Activated naive CD8-positive, alpha-beta T cell (primary cell): ENCODE results near the gene ITIH4.
"Not testable (repeated sequence)": the region's sequence is repeated elsewhere in the genome, so short reads cannot be mapped to it uniquely, and the experiment has no call there.

Experiments used
- H3K27ac Mint-ChIP-seq: one replicate; pipeline ENCODE4 v1.8.0; 2021; ENCODE audit warnings: mixed read lengths
- H3K27me3 Mint-ChIP-seq: one replicate; pipeline ENCODE4 v1.8.0; 2021; ENCODE audit warnings: mixed read lengths
- H3K36me3 Mint-ChIP-seq: one replicate; pipeline ENCODE4 v1.8.0; 2021; ENCODE audit warnings: mixed read lengths
- H3K4me1 Mint-ChIP-seq: one replicate; pipeline ENCODE4 v1.8.0; 2021; ENCODE audit warnings: low read depth, mixed read lengths
- H3K4me3 Mint-ChIP-seq: one replicate; pipeline ENCODE4 v1.8.0; 2021; ENCODE audit warnings: mild to moderate bottlenecking, mixed read lengths
- H3K9me3 Mint-ChIP-seq: one replicate; pipeline ENCODE4 v1.8.0; 2021; ENCODE audit warnings: low read depth, mixed read lengths

Gene ITIH4

DNA sequence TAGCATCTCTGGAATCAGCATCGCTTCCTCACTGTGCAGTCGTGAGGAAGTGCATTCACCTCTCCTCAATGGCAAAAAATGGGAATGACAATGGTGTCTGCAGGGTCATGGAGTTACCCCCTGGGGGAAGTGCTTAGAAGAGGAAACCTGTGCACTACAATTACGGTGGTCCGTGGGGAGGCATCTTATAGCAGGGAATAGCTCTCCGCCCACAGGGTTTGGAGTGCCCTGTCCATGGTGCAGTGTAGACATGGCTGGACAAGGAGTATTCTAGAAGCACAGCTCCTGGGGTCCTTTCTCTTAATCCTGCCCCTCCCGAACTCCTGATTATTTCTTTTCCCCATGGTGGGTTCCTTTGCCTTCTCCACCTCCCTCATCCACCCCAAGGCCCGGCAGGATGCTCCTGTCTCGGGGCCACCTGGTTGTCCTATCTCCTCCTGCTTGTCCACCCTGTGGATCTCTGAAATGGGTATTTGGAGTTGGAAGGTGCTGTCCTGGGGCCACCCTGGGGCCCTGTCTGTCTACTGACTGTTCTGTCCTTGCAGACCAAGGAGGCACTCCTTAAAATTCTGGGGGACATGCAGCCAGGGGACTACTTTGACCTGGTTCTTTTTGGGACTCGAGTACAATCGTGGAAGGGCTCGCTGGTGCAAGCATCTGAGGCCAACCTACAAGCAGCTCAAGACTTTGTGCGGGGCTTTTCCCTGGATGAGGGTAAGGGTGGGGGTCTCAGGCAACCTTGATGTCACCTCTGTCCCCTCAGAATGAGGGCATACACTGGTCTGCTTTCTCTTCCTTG is 47.9 kb downstream of the ITIH4 start:
- Mint-ChIP-seq H3K9me3 (no peaks in the 10 kb centered on the region), H3K4me1 (no peaks in the 10 kb centered on the region), H3K4me3 (no peak overlapping the region), H3K27ac (no peak overlapping the region), H3K27me3 (no peaks in the 10 kb centered on the region), H3K36me3 (no peaks in the 10 kb centered on the region)

DNA sequence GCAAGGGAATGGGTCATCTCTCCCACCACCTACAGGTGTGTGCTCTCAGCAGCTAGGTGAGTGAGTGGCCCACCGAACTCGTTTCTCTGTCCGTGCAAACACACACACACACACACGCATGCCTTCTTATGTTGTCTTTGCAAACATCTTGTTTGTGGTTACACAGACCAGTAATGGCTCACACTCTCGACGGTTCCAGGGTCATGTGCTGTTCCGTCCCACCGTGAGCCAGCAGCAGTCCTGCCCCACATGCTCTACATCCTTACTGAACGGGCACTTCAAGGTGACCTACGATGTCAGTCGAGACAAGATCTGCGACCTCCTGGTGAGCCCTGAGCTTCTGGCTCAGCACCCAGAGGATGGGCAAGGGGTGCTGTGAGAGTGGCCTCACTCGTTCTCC is 48.7 kb downstream of the ITIH4 start:
- no peak overlapping the region for H3K27ac Mint-ChIP-seq
- H3K9me3 Mint-ChIP-seq, result no peaks in the 10 kb centered on the region

DNA sequence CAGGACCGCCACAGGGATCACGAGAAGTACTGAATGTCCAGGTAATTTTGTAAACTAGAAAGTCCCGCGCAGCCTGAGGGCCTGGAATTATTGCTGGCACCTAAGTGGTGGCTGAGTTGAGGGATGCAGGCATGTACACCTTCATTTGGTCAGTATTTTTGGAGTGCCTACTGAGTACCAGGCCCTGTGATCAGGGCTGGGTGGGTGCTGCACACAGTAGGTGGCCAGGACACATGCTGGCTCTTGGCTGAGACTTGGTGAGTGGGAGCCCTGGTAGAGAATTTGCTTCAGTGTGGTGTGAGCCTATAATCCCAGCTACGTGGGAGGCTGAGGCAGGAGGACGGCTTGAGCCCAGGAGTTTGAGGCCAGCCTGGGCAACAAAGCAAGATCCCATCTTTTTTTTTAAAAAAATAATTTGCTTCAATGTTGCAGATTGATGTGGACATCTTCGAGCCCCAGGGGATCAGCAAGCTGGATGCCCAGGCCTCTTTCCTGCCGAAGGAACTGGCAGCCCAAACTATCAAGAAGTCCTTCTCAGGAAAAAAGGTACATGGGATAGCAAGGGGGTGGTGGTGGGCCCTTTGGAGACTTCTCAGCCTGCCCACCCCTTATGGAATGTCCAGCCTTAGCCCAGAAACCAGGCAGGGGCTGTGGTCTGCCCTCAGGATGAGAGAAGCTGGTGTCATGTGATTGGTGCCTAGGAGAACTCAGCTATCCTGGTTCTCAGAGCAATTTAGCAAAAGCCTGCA is 50.5 kb downstream of the ITIH4 start:
- Mint-ChIP-seq H3K9me3 (no peaks in the 10 kb centered on the region), H3K4me3 (no peak overlapping the region), H3K4me1 (no peaks in the 10 kb centered on the region), H3K36me3 (no peaks in the 10 kb centered on the region), H3K27ac (no peak overlapping the region), H3K27me3 (no peaks in the 10 kb centered on the region)

More for the DNA sequence above, 48.7 kb downstream of the ITIH4 start:
- H3K4me3 Mint-ChIP-seq, result no peak overlapping the region
- H3K27me3 Mint-ChIP-seq, result no peaks in the 10 kb centered on the region
- no peaks in the 10 kb centered on the region for H3K4me1 Mint-ChIP-seq
- H3K36me3 Mint-ChIP-seq, result no peaks in the 10 kb centered on the region

DNA sequence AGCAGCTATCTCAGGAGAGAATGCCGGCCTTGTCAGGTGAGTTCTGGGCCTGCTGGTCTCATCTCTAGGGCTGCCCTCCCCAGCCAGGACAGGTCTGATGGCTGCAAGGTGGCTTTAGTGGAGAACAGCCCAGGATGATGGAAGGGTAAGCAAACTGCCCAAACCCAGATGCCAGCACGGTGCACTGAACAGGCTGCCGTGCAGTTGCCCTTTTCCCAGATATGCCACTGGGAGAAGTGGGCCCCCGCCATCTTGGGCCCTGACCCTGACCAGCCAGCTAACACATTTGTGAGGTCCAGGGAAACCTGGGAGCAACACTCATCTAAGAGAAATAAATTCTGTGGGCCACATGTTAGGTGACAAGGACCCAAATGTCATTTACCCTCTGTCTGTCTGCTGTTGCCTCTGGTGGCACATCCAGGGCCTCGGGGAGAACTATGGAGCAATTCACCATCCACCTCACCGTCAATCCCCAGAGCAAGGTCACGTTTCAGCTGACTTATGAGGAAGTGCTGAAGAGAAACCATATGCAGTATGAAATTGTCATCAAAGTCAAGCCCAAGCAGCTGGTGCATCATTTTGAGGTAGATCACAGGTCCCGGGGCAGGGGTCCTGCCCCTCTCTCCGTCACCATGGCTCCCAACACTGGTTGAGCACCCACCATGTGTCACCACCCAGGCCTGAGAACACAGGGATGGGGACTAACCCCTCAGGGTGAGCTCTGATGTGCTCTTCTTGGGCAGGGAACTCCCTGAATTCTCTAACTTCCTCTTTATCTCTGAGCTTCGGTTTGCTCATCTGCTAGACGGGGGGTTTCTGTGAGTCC is 51.2 kb downstream of the ITIH4 start:
- Mint-ChIP-seq H3K36me3 (no peaks in the 10 kb centered on the region), H3K9me3 (no peaks in the 10 kb centered on the region), H3K27ac (no peak overlapping the region), H3K27me3 (no peaks in the 10 kb centered on the region), H3K4me3 (no peak overlapping the region), H3K4me1 (no peaks in the 10 kb centered on the region)

DNA sequence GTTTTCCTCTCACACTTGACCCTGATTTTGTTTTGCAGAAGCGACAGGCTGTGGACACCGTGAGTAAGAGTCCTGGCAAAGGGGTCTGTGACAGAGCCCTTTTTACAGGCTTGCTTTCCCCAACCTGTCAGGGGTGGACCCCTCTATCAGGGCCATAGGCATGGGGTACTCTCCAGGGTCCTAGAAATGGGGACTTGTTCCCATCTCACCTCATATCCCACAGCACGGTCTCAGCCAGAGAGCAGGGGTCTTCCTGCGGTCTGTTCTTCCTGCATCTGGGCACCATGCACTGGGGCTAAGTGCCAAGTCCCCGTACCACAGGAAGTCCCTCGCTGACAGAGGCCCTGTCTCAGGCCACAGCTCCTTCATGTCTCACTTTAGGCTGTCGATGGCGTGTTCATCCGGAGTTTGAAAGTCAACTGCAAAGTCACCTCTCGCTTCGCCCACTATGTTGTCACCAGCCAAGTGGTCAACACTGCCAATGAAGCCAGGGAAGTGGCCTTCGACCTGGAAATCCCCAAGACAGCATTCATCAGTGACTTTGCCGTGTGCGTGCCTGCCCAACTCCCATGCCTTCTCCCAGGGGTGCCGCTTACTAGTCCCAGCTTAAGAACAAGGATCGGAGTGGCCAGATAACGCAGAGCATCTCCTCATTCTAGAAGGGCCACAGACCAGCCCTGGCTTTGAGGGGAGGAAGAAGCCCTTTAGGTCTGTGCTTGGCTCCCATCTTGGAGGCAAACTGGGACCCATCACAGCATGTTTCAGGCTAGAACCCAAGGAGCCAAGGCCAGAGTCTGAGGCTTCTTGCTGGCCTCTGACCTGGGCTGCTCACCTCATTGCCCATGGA is 52.3 kb downstream of the ITIH4 start:
- H3K4me3 Mint-ChIP-seq, result no peak overlapping the region
- H3K4me1 Mint-ChIP-seq, result no peaks in the 10 kb centered on the region
- H3K27me3 Mint-ChIP-seq, result no peaks in the 10 kb centered on the region
- no peak overlapping the region for H3K27ac Mint-ChIP-seq
- no peaks in the 10 kb centered on the region for H3K36me3 Mint-ChIP-seq
- no peaks in the 10 kb centered on the region for H3K9me3 Mint-ChIP-seq

DNA sequence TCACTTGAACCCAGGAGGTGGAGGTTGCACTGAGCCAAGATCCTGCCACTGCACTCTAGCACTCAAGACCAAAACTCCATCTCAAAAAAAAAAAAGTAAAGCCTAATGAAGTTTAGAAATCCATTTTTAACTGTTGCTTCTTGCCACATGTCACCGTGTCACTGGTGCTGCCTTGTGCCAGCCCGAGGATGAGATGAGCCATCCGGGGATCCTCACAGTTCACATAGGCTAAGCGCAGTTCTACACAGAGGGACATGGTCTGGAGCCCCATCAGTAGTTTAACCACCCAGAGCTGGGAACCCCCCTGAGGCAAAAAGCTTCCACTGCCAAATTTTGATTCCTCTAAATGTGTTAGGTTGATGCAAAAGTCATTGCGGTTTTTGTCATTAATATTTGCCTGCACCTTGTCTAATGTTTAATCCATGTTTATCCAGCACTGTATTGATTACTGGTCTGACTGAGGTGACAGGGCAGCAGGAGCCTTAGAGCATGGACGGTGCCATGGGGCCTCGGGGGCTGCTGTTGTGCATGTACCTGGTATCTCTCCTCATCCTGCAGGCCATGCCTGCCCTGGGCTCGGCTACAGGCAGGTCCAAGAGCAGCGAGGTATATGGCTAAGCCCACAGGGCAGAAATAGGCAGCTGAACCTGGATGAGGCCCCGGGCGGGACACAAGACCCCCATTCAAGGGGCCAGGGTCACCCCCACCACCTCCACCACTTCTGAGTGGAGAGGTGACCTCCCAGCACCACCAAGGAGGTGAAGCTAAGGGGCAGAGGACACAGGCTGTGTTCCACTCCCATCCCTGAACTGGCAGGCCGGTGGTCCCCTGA is 53.1 kb downstream of the ITIH4 start, which contains the start of gene ITIH1:
ITIH1 (plus strand) TSS at position 473 of the 832 bp plus-strand sequence; CDS start at position 490, 17 bp downstream.
- no peaks in the 10 kb centered on the region for H3K36me3 Mint-ChIP-seq
- no peak within 1 kb of the TSS for H3K27ac Mint-ChIP-seq
- H3K9me3 Mint-ChIP-seq, result no peaks in the 10 kb centered on the region
- no peaks in the 10 kb centered on the region for H3K4me1 Mint-ChIP-seq
- H3K27me3 Mint-ChIP-seq, result no peaks in the 10 kb centered on the region
- H3K4me3 Mint-ChIP-seq, result no peak within 1 kb of the TSS

DNA sequence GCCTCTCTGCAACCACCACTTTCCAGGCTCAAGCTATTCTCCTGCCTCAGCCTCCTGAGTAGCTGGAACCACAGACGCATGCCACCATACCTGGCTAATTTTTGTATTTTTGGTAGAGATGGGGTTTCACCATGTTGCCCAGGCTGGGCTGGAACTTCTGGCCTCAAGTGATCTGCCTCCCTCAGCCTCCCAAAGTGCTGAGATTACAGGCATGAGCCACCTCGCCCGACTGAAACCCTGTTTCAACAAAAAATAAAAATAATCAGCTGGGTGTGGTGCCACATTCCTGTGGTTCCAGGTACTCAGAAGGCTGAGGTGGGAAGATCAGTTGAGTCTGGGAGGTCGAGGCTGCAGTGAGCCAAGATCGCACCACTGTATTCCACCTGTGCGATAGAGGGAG is 54.0 kb downstream of the ITIH4 start:
- not testable (repeated sequence) for H3K36me3 Mint-ChIP-seq, H3K9me3 Mint-ChIP-seq, H3K27me3 Mint-ChIP-seq, H3K4me3 Mint-ChIP-seq, H3K27ac Mint-ChIP-seq, H3K4me1 Mint-ChIP-seq

DNA sequence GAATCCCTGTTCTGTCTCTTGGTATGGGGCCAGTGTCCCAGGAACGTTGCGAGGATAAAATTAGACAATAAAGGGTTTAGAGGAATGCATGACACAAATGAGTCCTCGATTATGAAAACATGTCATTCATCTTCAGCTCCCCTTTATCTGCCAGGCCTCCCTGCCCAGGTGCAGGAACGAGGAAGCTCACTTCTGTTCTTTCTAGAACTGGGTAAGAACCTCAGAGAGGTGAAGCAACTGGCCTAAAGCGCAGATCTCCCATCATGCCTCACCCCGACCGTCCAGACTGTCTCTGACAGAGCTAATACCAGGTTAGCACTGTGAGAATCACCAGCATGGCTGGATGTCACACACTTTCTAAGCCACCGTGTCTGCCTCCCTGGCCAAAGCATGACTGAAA is 54.6 kb downstream of the ITIH4 start:
- Mint-ChIP-seq H3K4me3 (no peak overlapping the region), H3K9me3 (no peaks in the 10 kb centered on the region), H3K27ac (no peak overlapping the region), H3K4me1 (peaks cover 7% of the 10 kb centered on the region), H3K27me3 (no peaks in the 10 kb centered on the region), H3K36me3 (no peaks in the 10 kb centered on the region)

DNA sequence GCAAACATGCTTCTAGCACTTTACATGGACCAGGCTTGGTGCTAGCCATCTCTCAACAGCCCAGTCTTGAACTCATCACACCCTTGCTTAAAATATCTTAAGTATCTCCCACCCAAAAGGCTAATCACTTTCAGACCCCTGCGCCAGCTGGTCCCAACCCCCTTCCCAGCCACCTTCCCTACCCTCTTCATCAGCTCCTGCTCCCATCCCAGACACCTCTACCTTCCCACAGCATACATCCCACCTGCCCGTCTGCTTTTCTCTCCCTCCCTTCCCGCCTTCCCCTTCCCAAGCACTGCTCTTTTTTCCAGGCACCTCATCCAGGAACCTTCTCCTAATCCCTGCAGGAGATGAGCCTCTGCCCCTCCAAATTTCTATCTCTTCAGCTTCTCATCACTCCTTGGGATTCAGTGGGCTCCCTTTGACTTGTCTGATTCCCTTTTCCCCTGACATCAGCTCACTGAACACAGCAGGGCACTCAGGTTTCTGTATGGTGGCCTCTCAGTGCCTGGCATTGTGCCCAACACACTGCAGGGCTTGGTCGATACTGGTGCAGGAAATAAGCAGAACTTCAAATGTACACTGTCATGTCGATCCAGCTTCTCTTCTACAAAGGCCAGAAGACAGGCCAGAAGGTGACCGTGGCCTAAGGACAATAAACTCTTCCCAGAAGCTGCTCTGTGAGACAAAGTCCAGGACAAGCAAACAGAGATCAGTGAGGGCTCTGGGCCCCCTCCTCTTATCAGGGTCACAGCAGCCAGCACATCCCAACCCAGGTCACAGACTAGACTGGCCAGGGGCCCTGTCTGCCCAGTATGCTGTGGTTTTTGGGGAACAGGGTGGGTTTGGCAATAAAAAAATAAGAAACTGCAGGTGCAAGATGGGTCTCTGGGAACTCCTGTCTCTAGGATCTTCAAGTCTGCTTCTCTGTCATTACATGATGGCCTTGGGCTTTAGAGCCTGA is 55.3 kb downstream of the ITIH4 start:
- H3K4me1 Mint-ChIP-seq, result peaks cover 7% of the 10 kb centered on the region
- no peaks in the 10 kb centered on the region for H3K9me3 Mint-ChIP-seq
- no peaks in the 10 kb centered on the region for H3K27me3 Mint-ChIP-seq
- H3K4me3 Mint-ChIP-seq, result no peak overlapping the region
- no peak overlapping the region for H3K27ac Mint-ChIP-seq
- H3K36me3 Mint-ChIP-seq, result no peaks in the 10 kb centered on the region

DNA sequence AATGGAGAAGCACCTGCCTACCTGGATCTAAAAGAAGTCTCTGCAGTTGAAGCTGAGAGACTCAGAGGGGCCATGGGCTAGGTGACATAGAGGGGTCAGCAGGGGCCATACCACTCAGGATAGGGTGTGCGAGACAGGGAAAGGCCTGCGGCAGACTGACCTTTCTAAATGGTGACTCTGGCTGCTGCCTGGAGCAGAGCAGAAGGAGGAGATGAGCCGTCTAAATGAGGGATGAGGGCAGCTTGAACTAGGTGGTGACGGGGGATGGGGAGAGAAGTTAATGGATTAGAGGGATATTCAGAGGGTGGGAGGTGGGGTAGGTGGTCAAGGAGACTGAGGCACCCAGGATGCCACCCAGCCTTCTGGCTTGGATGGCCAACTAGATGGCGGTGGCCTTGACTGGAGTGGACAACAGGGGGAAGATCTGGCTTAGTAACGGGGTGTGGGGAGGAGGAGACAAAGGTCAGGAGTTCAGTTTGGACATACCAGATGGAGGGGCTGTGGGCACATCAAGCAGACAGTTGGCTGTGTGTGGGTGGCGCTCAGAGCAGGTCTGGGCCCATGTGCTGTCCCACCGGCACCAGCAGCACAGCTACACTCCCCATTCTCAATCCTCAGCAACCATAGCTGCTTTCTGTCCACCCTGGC is 56.3 kb downstream of the ITIH4 start:
- Mint-ChIP-seq H3K27ac (no peak overlapping the region), H3K4me1 (peaks cover 16% of the 10 kb centered on the region)

DNA sequence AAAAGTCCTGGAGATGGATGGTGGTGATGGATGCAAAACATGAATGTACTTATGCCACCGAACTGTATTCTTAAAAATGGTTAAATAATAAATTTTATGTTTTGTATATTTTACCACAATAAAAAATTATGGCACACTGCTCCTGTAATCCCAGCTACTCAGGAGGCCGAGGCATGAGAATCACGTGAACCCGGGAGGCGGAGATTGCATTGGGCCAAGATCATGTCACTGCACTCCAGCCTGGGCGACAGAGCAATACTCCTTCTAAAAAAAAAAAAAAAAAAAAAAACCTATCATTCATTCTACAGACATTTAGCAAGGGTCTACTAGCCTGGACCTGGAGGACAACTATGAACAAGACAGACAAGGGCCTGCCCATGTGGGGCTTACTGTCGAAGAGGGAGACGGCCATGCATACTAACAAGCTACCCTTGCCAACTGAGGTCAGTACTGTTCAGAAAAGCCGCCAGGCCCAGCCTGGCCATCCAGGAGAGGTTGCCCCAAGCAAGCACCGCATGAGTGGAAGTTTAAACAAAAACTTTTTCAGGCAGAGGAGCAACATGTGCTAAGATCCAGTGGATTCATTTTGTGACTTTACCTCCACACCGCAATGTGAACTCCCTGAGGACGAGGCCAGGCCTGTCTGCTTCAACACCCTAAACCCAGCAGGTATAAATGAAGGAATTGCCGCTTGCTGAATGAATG is 57.0 kb downstream of the ITIH4 start:
- Mint-ChIP-seq H3K4me3 (no peak overlapping the region), H3K9me3 (no peaks in the 10 kb centered on the region), H3K4me1 (peaks cover 20% of the 10 kb centered on the region), H3K27ac (no peak overlapping the region), H3K36me3 (no peaks in the 10 kb centered on the region), H3K27me3 (no peaks in the 10 kb centered on the region)

More for the DNA sequence above, 56.3 kb downstream of the ITIH4 start:
- Mint-ChIP-seq H3K27me3 (no peaks in the 10 kb centered on the region), H3K9me3 (no peaks in the 10 kb centered on the region), H3K4me3 (no peak overlapping the region), H3K36me3 (no peaks in the 10 kb centered on the region)

DNA sequence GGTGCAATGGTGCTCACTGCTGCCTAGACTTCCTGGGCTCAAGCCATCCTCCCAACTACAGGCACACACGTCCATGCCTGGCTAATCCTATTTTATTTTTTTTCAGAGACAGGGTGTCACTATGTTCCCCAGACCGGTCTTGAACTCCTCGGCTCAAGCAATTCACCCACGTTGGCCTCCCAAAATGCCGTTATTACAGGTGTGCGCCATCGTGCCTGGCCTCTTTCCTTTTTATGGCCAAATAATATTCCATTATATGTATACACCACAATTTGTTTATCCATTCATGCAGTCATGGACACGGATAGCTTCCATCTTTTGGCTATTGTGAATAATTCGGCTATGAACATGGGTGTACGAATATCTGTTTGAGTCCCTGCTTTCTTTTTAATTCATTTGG is 58.8 kb downstream of the ITIH4 start:
- Mint-ChIP-seq H3K36me3 (no peaks in the 10 kb centered on the region), H3K27me3 (no peaks in the 10 kb centered on the region), H3K4me1 (peaks cover 20% of the 10 kb centered on the region), H3K27ac (peak overlapping the region; percentile 96), H3K9me3 (no peaks in the 10 kb centered on the region), H3K4me3 (peak overlapping the region; percentile 98)
